IMR-90 (cell line): ENCODE measurements around the gene IFT43. TPM values are rescaled to one million over a fixed set of nuclear protein-coding genes. Genes with fewer than 3 reads are reported as not detected.

Experiments
- ATAC-seq: fragments of 200-7000 bp; cut with Tn5 transposase; 2 replicates; pipeline ENCODE4 v1.9.1; 2020; ENCODE audit warnings: low read depth, mild to moderate bottlenecking, moderate library complexity
- BruUV-seq: library from RNA; stranded (reverse); fragments of 400-500 nt; replicated peaks from 2 replicates; lab custom pipeline; 2021; lab: Mats Ljungman, UMichigan
- CTCF ChIA-PET: fragments of 300-600 bp; formaldehyde crosslinking; extraction: SDS; loops from one replicate; lab custom pipeline; 2021; ENCODE audit warnings: antibody characterized with exemption; lab: Yijun Ruan, JAX
- POLR2A ChIA-PET: fragments of 300-600 bp; sonication (Branson Sonifier 250); formaldehyde crosslinking; loops from one replicate; lab custom pipeline; 2022; ENCODE audit warnings: antibody characterized with exemption; ENCODE audit not compliant: unreplicated experiment; lab: Charles Lee
- DNase-seq: peaks from one replicate; pipeline ENCODE4 v3.0.0; 2013
- H2AFZ ChIP-seq: replicated peaks from 2 replicates; pipeline ENCODE3; 2013; ENCODE audit warnings: low read length, mild to moderate bottlenecking; ENCODE audit not compliant: poor library complexity
- H2AK5ac ChIP-seq: 2 replicates; pipeline ENCODE4 v1.6.1; 2013; ENCODE audit warnings: low read depth, low read length, inconsistent platforms
- H2AK9ac ChIP-seq: replicated peaks from 2 replicates; pipeline ENCODE3; 2013; ENCODE audit warnings: mild to moderate bottlenecking, low read depth, low read length, moderate library complexity; ENCODE audit not compliant: poor library complexity
- H2BK120ac ChIP-seq: 2 replicates; pipeline ENCODE4 v1.6.1; 2013; ENCODE audit warnings: low read depth, low read length, inconsistent platforms
- H2BK15ac ChIP-seq: 3 replicates; pipeline ENCODE4 v1.6.1; 2013; ENCODE audit warnings: low read depth, low read length, inconsistent platforms
- H2BK20ac ChIP-seq: 2 replicates; pipeline ENCODE4 v1.6.1; 2013; ENCODE audit warnings: low read depth, mild to moderate bottlenecking, inconsistent platforms, low read length, moderate library complexity
- H2BK5ac ChIP-seq: 2 replicates; pipeline ENCODE4 v1.6.1; 2013; ENCODE audit warnings: mild to moderate bottlenecking, low read depth, low read length, inconsistent platforms; ENCODE audit not compliant: poor library complexity, severe bottlenecking
- H3K14ac ChIP-seq: replicated peaks from 2 replicates; pipeline ENCODE4 v1.6.1; 2013; ENCODE audit warnings: low read depth, low read length, inconsistent platforms
- H3K18ac ChIP-seq: 2 replicates; pipeline ENCODE4 v1.6.1; 2013; ENCODE audit warnings: low read depth, low read length, control low read depth
- H3K23ac ChIP-seq: 2 replicates; pipeline ENCODE4 v1.6.1; 2013; ENCODE audit warnings: low read depth, low read length, inconsistent platforms
- H3K27ac ChIP-seq: 2 replicates; pipeline ENCODE4 v1.5.1; 2013; ENCODE audit warnings: mild to moderate bottlenecking, control low read depth, low read length; ENCODE audit not compliant: insufficient read depth
- H3K27me3 ChIP-seq: 2 replicates; pipeline ENCODE4 v1.6.1; 2013; ENCODE audit warnings: low read length; ENCODE audit not compliant: control insufficient read depth, insufficient read depth
- H3K36me3 ChIP-seq: 2 replicates; pipeline ENCODE4 v1.6.1; 2013; ENCODE audit warnings: low read length, mixed read lengths; ENCODE audit not compliant: control insufficient read depth, insufficient read depth
- H3K4ac ChIP-seq: 2 replicates; pipeline ENCODE4 v1.6.1; 2013; ENCODE audit warnings: low read depth, low read length, inconsistent platforms
- H3K4me1 ChIP-seq: 2 replicates; pipeline ENCODE4 v1.6.1; 2013; ENCODE audit warnings: low read length, mixed read lengths; ENCODE audit not compliant: control insufficient read depth, insufficient read depth
- H3K4me2 ChIP-seq: 2 replicates; pipeline ENCODE4 v1.6.1; 2013; ENCODE audit warnings: low read depth, mild to moderate bottlenecking, control low read depth, low read length, moderate library complexity
- H3K4me3 ChIP-seq: 2 replicates; pipeline ENCODE4 v1.5.1; 2013; ENCODE audit warnings: low read depth, mild to moderate bottlenecking, control low read depth, low read length, moderate library complexity; ENCODE audit not compliant: insufficient read depth
- H3K56ac ChIP-seq: 2 replicates; pipeline ENCODE4 v1.6.1; 2013; ENCODE audit warnings: low read length, inconsistent platforms; ENCODE audit not compliant: insufficient read depth; ENCODE audit errors: extremely low read depth
- H3K79me1 ChIP-seq, 2 experiments: 2 replicates each; pipeline ENCODE4 v1.6.1; 2013; ENCODE audit warnings: low read length in 2 of 2, inconsistent platforms in 1 of 2, low read depth in 1 of 2
- H3K9ac ChIP-seq: 2 replicates; pipeline ENCODE4 v1.6.1; 2013; ENCODE audit warnings: low read depth, low read length, control low read depth
- H3K9me1 ChIP-seq: 2 replicates; pipeline ENCODE4 v1.6.1; 2013; ENCODE audit warnings: low read length, inconsistent platforms; ENCODE audit not compliant: insufficient read depth
- H3K9me3 ChIP-seq: 2 replicates; pipeline ENCODE4 v1.6.1; 2013; ENCODE audit warnings: low read length; ENCODE audit not compliant: control insufficient read depth, insufficient read depth
- H4K20me1 ChIP-seq: 2 replicates; pipeline ENCODE4 v1.6.1; 2013; ENCODE audit warnings: low read length, inconsistent platforms; ENCODE audit not compliant: insufficient read depth
- H4K5ac ChIP-seq: 2 replicates; pipeline ENCODE4 v1.6.1; 2013; ENCODE audit warnings: mild to moderate bottlenecking, low read depth, low read length, control low read depth
- H4K8ac ChIP-seq, 2 experiments: 2 replicates each; pipeline ENCODE4 v1.6.1; 2013; ENCODE audit warnings: low read depth in 2 of 2, low read length in 2 of 2, control low read depth in 1 of 2, inconsistent platforms in 1 of 2
- H4K91ac ChIP-seq: 2 replicates; pipeline ENCODE4 v1.6.1; 2013; ENCODE audit warnings: low read depth, low read length, inconsistent platforms; ENCODE audit not compliant: insufficient read depth
- BHLHE40 ChIP-seq: fragments of 150-350 bp; IDR thresholded peaks from 2 replicates; pipeline ENCODE4 v1.6.1; 2016; ENCODE audit warnings: mild to moderate bottlenecking, low read depth, low read length
- CEBPB ChIP-seq: IDR thresholded peaks from 2 replicates; pipeline ENCODE4 v1.6.1; 2012; ENCODE audit warnings: low read depth, low read length, improper control_type of control experiment
- CHD1 ChIP-seq: IDR thresholded peaks from 2 replicates; pipeline ENCODE4 v1.6.1; 2012; ENCODE audit warnings: low read depth, low read length, improper control_type of control experiment
- CTCF ChIP-seq: conservative IDR thresholded peaks from 2 replicates; pipeline ENCODE4 v1.5.1; 2012; ENCODE audit warnings: mild to moderate bottlenecking, low read depth, low read length, improper control_type of control experiment
- ELK1 ChIP-seq: fragments of 150-350 bp; IDR thresholded peaks from 2 replicates; pipeline ENCODE4 v1.6.1; 2016; ENCODE audit warnings: low read depth, mild to moderate bottlenecking, low read length, moderate library complexity, borderline replicate concordance
- FOS ChIP-seq: fragments of 150-350 bp; IDR thresholded peaks from 2 replicates; pipeline ENCODE4 v1.6.1; 2016; ENCODE audit warnings: low read depth, low read length
- MAFK ChIP-seq: IDR thresholded peaks from 2 replicates; pipeline ENCODE4 v1.6.1; 2012; ENCODE audit warnings: low read depth, low read length, improper control_type of control experiment
- MAZ ChIP-seq: IDR thresholded peaks from 2 replicates; pipeline ENCODE4 v1.6.1; 2012; ENCODE audit warnings: low read depth, mild to moderate bottlenecking, low read length, improper control_type of control experiment, moderate library complexity, borderline replicate concordance
- MXI1 ChIP-seq: IDR thresholded peaks from 2 replicates; pipeline ENCODE4 v1.6.1; 2012; ENCODE audit warnings: low read depth, mild to moderate bottlenecking, low read length, moderate library complexity, borderline replicate concordance
- NFE2L2 ChIP-seq: fragments of 150-350 bp; IDR thresholded peaks from 2 replicates; pipeline ENCODE4 v1.6.1; 2016; ENCODE audit warnings: low read depth, mild to moderate bottlenecking, low read length
- POLR2A ChIP-seq: IDR thresholded peaks from 2 replicates; pipeline ENCODE4 v1.6.1; 2012; ENCODE audit warnings: mild to moderate bottlenecking, low read depth, low read length
- RAD21 ChIP-seq: IDR thresholded peaks from 2 replicates; pipeline ENCODE4 v1.6.1; 2012; ENCODE audit warnings: low read length, improper control_type of control experiment
- RCOR1 ChIP-seq: IDR thresholded peaks from 2 replicates; pipeline ENCODE4 v1.6.1; 2012; ENCODE audit warnings: mild to moderate bottlenecking, low read length, improper control_type of control experiment; ENCODE audit not compliant: insufficient replicate concordance
- RFX5 ChIP-seq: IDR thresholded peaks from 2 replicates; pipeline ENCODE4 v1.8.0; 2012; ENCODE audit warnings: low read depth, mild to moderate bottlenecking, low read length, moderate library complexity
- SMC3 ChIP-seq: fragments of 150-350 bp; IDR thresholded peaks from 2 replicates; pipeline ENCODE4 v1.6.1; 2016; ENCODE audit warnings: low read depth, mild to moderate bottlenecking, antibody characterized with exemption, low read length, moderate library complexity
- USF2 ChIP-seq: fragments of 150-350 bp; IDR thresholded peaks from 2 replicates; pipeline ENCODE4 v1.6.1; 2017; ENCODE audit warnings: mild to moderate bottlenecking, antibody characterized with exemption, low read length, low read depth
- WGBS, 2 experiments: methylation state at CpG; one replicate each; pipeline versions ENCODE4 v1.1.5 to v1.1.7; 2013; ENCODE audit warnings: missing lambda C conversion rate in 2 of 2; ENCODE audit not compliant: insufficient read length in 1 of 2; ENCODE audit errors: extremely low coverage in 2 of 2; 5-methylcytosine and 5-hydroxymethylcytosine counted together
- dilution Hi-C: fragments of 300-500 bp; cut with HindIII; formaldehyde crosslinking; loops from one replicate; pipeline ENCODE4 v1.14.3; 2018; ENCODE audit warnings: low sequenced_read_pairs; ENCODE audit not compliant: unreplicated experiment
- in situ Hi-C: fragments of 300-500 bp; cut with MboI; formaldehyde crosslinking; loops from 3 replicates; pipeline ENCODE4 v1.14.3; 2019; ENCODE audit warnings: low sequenced_read_pairs, inconsistent platforms, mixed read lengths
- intact Hi-C: fragments of 100-400 bp; cut with micrococcal nuclease; formaldehyde crosslinking; loops from 2 replicates; pipeline ENCODE4 v1.10.0; 2022
- polyA plus RNA-seq, 3 experiments: library from polyadenylated mRNA; depleted of rRNA; stranded (reverse); fragments of >200 nt; gene quantifications; 2 replicates each; pipeline ENCODE4 v1.2.3, GENCODE V29; 2012; ENCODE audit warnings: low replicate concordance in 1 of 3
- total RNA-seq: library from RNA; depleted of rRNA; stranded (reverse); fragments of >200 nt; gene quantifications from 2 replicates; pipeline ENCODE4 v1.2.3, GENCODE V29; 2012

Gene IFT43
- total and polyA plus RNA-seq, 2 of the 4 experiments (the other 2 are of a cell fraction): 41.4 to 43.2 TPM

GRCh38 chr14:76055330-76055729 is 69.8 kb downstream of the IFT43 start:
- H3K9me1 ChIP-seq: no peaks in the 10 kb centered on the region; the same call in 1 of the 2 replicates
- H3K27me3 ChIP-seq: no peaks in the 10 kb centered on the region
- ChIA-PET POLR2A (interaction anchor here (0.6 kb wide), 1 partner anchor 42 kb away, joined by 5 read pairs; no protein-coding TSS in a partner anchor), CTCF (interaction anchor here (0.6 to 1.5 kb wide), 3 partner anchors 8 to 297 kb away, joined by 3 to 4 read pairs (median 3); no protein-coding TSS in a partner anchor)
- no peak overlapping the region for H3K23ac ChIP-seq
- H4K8ac ChIP-seq: no peak overlapping the region
- H3K56ac ChIP-seq: no peak overlapping the region
- no peak overlapping the region for H2BK5ac ChIP-seq
- H4K5ac ChIP-seq: no peak overlapping the region
- no peak for TF ChIP-seq SMC3
- TF ChIP-seq RFX5: no peak
- no peak for TF ChIP-seq RCOR1
- no peak for TF ChIP-seq CTCF
- TF ChIP-seq NFE2L2: no peak
- TF ChIP-seq RAD21: no peak
- no peak for TF ChIP-seq CHD1
- TF ChIP-seq MXI1: no peak
- TF ChIP-seq MAFK: no peak
- no peak for TF ChIP-seq BHLHE40
- TF ChIP-seq MAZ: no peak
- no peak for TF ChIP-seq USF2
- no peak for TF ChIP-seq CEBPB
- no peak for TF ChIP-seq POLR2A
- no peak for TF ChIP-seq ELK1
- TF ChIP-seq FOS: no peak
- dilution Hi-C loops: no loop called here
- in situ Hi-C loops: loop anchor here (10.0 kb wide), 2 partner anchors 329 to 589 kb away; no protein-coding TSS in a partner anchor
- no peaks in the 10 kb centered on the region for H3K9me3 ChIP-seq
- no peak overlapping the region for H2BK20ac ChIP-seq
- H3K14ac ChIP-seq: no peak overlapping the region
- no peak overlapping the region for H3K18ac ChIP-seq
- H3K9ac ChIP-seq: no peak overlapping the region
- ATAC-seq: no peak
- H3K4me1 ChIP-seq: no peaks in the 10 kb centered on the region
- intact Hi-C loops: no loop called here
- H3K4ac ChIP-seq: no peak overlapping the region
- BruUV-seq: no TSS peak
- H2AK5ac ChIP-seq: no peak overlapping the region
- no peak overlapping the region for H2AFZ ChIP-seq
- no peak overlapping the region for H3K27ac ChIP-seq
- no peak overlapping the region for H4K91ac ChIP-seq
- no peak for DNase-seq
- H4K20me1 ChIP-seq: no peaks in the 10 kb centered on the region
- H2BK15ac ChIP-seq: no peak overlapping the region
- WGBS, 2 experiments: no CpG with 5 or more reads among the region's 3 CpGs
- no peak overlapping the region for H2AK9ac ChIP-seq
- no peak overlapping the region for H2BK120ac ChIP-seq
- no peaks in the 10 kb centered on the region; a peak in 1 of 4 replicates for H3K79me1 ChIP-seq
- H3K36me3 ChIP-seq: peaks cover 6% of the 10 kb centered on the region
- H3K4me2 ChIP-seq: no peak overlapping the region
- H3K4me3 ChIP-seq: no peak overlapping the region
